ENCODE results near the gene PCCA.
"Not testable (repeated sequence)": the region's sequence is repeated elsewhere in the genome, so short reads cannot be mapped to it uniquely, and the experiment has no call there.

PCCA gene

GRCh38 chr13:100059827-100060226 is 29.1 kb upstream of the PCCA start:
- no peak for DNase-seq (ENCODE audit: low read depth)
- H3K4me3 ChIP-seq (ENCODE audit: low read depth, low read length) = no peak overlapping the region
- no peak for TF ChIP-seq CTCF (conservative IDR thresholded peaks at IDR 0.05; ENCODE audit: low read depth, low read length)

GRCh38 chr13:100063333-100063732 is 25.6 kb upstream of the PCCA start:
- TF ChIP-seq CTCF (conservative IDR thresholded peaks at IDR 0.05; ENCODE audit: low read depth, low read length) = no peak
- peak; percentile 73 for DNase-seq (ENCODE audit: low read depth)
- no peak overlapping the region for H3K4me3 ChIP-seq (ENCODE audit: low read depth, low read length)

- H3K4me3 ChIP-seq (ENCODE audit: low read depth, low read length) = no peak overlapping the region
- no peak for TF ChIP-seq CTCF (conservative IDR thresholded peaks at IDR 0.05; ENCODE audit: low read depth, low read length)
- no peak for DNase-seq (ENCODE audit: low read depth)
Observed at GRCh38 chr13:100063906-100064305, 25.0 kb upstream of the PCCA start.

GRCh38 chr13:100068133-100068931 is 20.6 kb upstream of the PCCA start:
- H3K4me3 ChIP-seq (ENCODE audit: low read depth, low read length) = no peak overlapping the region
- no peak for DNase-seq (ENCODE audit: low read depth)
- TF ChIP-seq CTCF (conservative IDR thresholded peaks at IDR 0.05; ENCODE audit: low read depth, low read length) = no peak

- no peak for TF ChIP-seq CTCF (conservative IDR thresholded peaks at IDR 0.05; ENCODE audit: low read depth, low read length)
- H3K4me3 ChIP-seq (ENCODE audit: low read depth, low read length) = no peak overlapping the region
- peak; percentile 82 for DNase-seq (ENCODE audit: low read depth)
Observed at GRCh38 chr13:100069278-100069677, 19.6 kb upstream of the PCCA start.

GRCh38 chr13:100075700-100076587 is 12.9 kb upstream of the PCCA start:
- DNase-seq (ENCODE audit: low read depth) = no peak
- H3K4me3 ChIP-seq (ENCODE audit: low read depth, low read length) = no peak overlapping the region
- TF ChIP-seq CTCF (conservative IDR thresholded peaks at IDR 0.05; ENCODE audit: low read depth, low read length) = no peak

GRCh38 chr13:100079003-100079402 is 9.9 kb upstream of the PCCA start:
- not testable (repeated sequence) for H3K4me3 ChIP-seq (ENCODE audit: low read depth, low read length); DNase-seq (ENCODE audit: low read depth)

GRCh38 chr13:100083401-100083800 is 5.5 kb upstream of the PCCA start:
- H3K4me3 ChIP-seq (ENCODE audit: low read depth, low read length); DNase-seq (ENCODE audit: low read depth): not testable (repeated sequence)
